Parathyroid adenoma (tissue), 2 donors: ENCODE results near the gene DGKD.

ENCODE experiments used
- H2AFZ ChIP-seq: fragments of 300-600 bp; sonication (generic); one replicate; pipeline ENCODE4 v1.7.0; 2017; ENCODE audit warnings: antibody characterized with exemption, mild to moderate bottlenecking
- H3K27ac ChIP-seq: fragments of 300-600 bp; sonication (generic); one replicate; pipeline ENCODE4 v1.7.0; 2017
- H3K27me3 ChIP-seq: fragments of 300-600 bp; sonication (generic); one replicate; pipeline ENCODE4 v1.7.0; 2017; ENCODE audit warnings: low read length; ENCODE audit not compliant: control insufficient read depth, insufficient read depth
- H3K36me3 ChIP-seq: fragments of 300-600 bp; sonication (generic); one replicate; pipeline ENCODE4 v1.7.0; 2017; ENCODE audit warnings: low read length; ENCODE audit not compliant: control insufficient read depth, insufficient read depth
- H3K4me1 ChIP-seq: fragments of 300-600 bp; sonication (generic); one replicate; pipeline ENCODE4 v1.7.0; 2017; ENCODE audit warnings: control low read depth
- H3K4me2 ChIP-seq: fragments of 300-600 bp; sonication (generic); one replicate; pipeline ENCODE4 v1.7.0; 2017; ENCODE audit warnings: low read length
- H3K4me3 ChIP-seq: fragments of 300-600 bp; sonication (generic); one replicate; pipeline ENCODE4 v1.7.0; 2017; ENCODE audit warnings: low read depth, low read length
- H3K79me2 ChIP-seq: fragments of 300-600 bp; sonication (generic); one replicate; pipeline ENCODE4 v1.7.0; 2017; ENCODE audit warnings: control low read depth
- H3K9ac ChIP-seq: fragments of 300-600 bp; sonication (generic); one replicate; pipeline ENCODE4 v1.7.0; 2017; ENCODE audit warnings: mild to moderate bottlenecking
- H3K9me3 ChIP-seq: fragments of 300-600 bp; sonication (generic); one replicate; pipeline ENCODE4 v1.7.0; 2017; ENCODE audit warnings: low read length; ENCODE audit not compliant: control insufficient read depth
- TF ChIP-seq, protein P1 (sequence below): fragments of 300-600 bp; sonication (generic); IDR thresholded peaks from one replicate; pipeline ENCODE4 v1.7.0; 2017; ENCODE audit warnings: antibody characterized with exemption, mild to moderate bottlenecking
- donor health status: primary hyperparathyroidism.

DGKD gene

DNA sequence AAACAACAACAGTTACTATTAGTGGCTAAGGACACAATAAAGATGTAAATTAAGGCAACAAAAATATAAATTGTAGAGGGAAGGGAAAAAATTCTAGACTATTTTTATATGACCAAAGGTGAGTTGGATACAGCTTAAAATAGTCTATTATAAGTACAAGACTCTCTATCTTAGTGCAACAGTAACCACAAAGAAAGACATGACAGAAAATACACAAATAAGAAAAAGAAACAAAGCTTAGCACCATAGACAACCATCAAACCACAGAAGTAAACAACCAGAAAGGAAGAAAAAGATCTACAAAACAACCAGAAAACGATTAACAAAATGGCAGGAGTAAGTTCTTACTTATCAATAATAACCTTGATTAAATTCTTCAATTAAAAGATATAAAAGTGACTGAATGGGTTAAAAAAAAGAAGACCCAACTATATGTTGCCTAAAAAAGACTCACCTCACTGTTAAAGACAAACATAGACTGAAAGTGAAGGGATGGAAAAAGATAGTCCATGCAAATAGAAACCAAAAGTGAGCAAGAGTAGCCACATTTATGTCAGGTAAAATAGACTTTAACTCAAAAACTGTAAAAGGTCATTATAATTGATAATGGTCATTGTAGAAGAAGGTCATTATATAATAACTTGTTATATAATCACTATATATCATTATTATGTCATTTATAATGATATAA lies 149.8 kb downstream of the DGKD start:
- no peaks in the 10 kb centered on the region for H3K36me3 ChIP-seq
- no peak overlapping the region for H3K27ac ChIP-seq
- TF ChIP-seq, protein P1, sequence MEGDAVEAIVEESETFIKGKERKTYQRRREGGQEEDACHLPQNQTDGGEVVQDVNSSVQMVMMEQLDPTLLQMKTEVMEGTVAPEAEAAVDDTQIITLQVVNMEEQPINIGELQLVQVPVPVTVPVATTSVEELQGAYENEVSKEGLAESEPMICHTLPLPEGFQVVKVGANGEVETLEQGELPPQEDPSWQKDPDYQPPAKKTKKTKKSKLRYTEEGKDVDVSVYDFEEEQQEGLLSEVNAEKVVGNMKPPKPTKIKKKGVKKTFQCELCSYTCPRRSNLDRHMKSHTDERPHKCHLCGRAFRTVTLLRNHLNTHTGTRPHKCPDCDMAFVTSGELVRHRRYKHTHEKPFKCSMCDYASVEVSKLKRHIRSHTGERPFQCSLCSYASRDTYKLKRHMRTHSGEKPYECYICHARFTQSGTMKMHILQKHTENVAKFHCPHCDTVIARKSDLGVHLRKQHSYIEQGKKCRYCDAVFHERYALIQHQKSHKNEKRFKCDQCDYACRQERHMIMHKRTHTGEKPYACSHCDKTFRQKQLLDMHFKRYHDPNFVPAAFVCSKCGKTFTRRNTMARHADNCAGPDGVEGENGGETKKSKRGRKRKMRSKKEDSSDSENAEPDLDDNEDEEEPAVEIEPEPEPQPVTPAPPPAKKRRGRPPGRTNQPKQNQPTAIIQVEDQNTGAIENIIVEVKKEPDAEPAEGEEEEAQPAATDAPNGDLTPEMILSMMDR: no peak
- H3K9me3 ChIP-seq: no peaks in the 10 kb centered on the region
- no peak overlapping the region for H3K4me3 ChIP-seq
- H3K4me1 ChIP-seq: no peaks in the 10 kb centered on the region
- H3K79me2 ChIP-seq: no peaks in the 10 kb centered on the region
- H3K4me2 ChIP-seq: no peak overlapping the region
- H3K9ac ChIP-seq: no peak overlapping the region
- no peaks in the 10 kb centered on the region for H3K27me3 ChIP-seq
- H2AFZ ChIP-seq: no peak overlapping the region

- Histone ChIP-seq H3K4me3 (no peak overlapping the region), H3K4me1 (no peaks in the 10 kb centered on the region), H3K79me2 (no peaks in the 10 kb centered on the region), H3K9ac (no peak overlapping the region), H3K9me3 (no peaks in the 10 kb centered on the region), H2AFZ (no peak overlapping the region), H3K36me3 (no peaks in the 10 kb centered on the region), H3K27ac (no peak overlapping the region), H3K27me3 (no peaks in the 10 kb centered on the region), H3K4me2 (no peak overlapping the region)
- TF ChIP-seq, protein P1: no peak
These were observed 159.8 kb downstream of the DGKD start for GRCh38 chr2:233513953-233514655.

DNA sequence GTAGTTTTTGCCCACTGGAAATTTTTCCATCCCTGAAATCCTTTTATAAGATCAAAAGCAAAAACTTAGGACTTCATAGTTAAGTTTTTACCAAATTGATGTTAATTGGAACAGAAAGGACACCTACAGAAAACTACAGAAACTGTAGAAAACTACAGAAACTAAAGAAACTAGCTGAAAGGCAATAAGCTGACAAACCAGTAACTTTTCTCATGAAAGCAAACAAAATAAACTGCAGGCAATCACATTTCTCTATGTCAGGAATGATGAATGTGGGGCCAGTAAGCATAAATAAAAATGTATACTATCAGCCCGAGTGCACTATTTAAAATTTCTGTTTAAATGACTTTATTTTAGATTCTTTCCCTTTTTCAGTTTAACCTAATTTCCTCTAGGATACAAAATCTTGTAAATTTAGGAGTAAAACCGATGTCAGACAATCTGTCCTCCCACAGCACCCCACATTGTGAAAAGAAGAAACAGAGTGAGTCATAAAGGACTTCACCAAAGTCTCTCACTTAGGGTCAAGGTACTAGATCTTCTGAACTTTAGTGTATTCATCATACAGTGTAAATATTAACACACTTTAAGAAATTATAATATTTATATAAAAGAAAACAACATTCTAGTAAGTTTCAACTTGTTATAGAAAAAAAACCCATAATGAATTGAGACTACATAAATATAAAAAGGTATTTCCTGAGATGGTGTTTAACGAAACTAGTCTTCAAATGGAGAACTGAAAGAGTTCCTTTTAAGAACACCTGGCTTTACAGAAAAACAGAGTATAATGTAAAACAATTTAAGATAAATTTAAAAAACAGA lies 165.7 kb downstream of the DGKD start:
- Histone ChIP-seq H3K4me3 (no peak overlapping the region), H3K27ac (no peak overlapping the region), H3K4me1 (no peaks in the 10 kb centered on the region), H3K36me3 (no peaks in the 10 kb centered on the region), H3K4me2 (no peak overlapping the region), H2AFZ (no peak overlapping the region), H3K9me3 (no peaks in the 10 kb centered on the region), H3K79me2 (no peaks in the 10 kb centered on the region), H3K9ac (no peak overlapping the region), H3K27me3 (no peaks in the 10 kb centered on the region)
- TF ChIP-seq, protein P1: no peak
